Panc1 (cell line): Measurements from ENCODE around the gene MYO1E. TPM values are rescaled to one million over a fixed set of nuclear protein-coding genes. Genes with fewer than 3 reads are reported as not detected.

ENCODE experiments used
- ATAC-seq: fragments of 200-7000 bp; cut with Tn5 transposase; 2 replicates; pipeline ENCODE4 v1.9.1; 2020; ENCODE audit warnings: mild to moderate bottlenecking, moderate library complexity
- BruUV-seq: library from RNA; stranded (reverse); fragments of 400-500 nt; replicated peaks from 2 replicates; lab custom pipeline; 2021; lab: Mats Ljungman, UMichigan
- CTCF ChIA-PET: fragments of 300-600 bp; sonication (Branson Sonifier 250); formaldehyde crosslinking; loops from one replicate; lab custom pipeline; 2022; ENCODE audit warnings: antibody characterized with exemption; lab: Charles Lee
- POLR2A ChIA-PET: fragments of 300-600 bp; sonication (Branson Sonifier 250); formaldehyde crosslinking; loops from one replicate; lab custom pipeline; 2022; ENCODE audit warnings: antibody characterized with exemption; lab: Charles Lee
- DNase-seq: peaks from one replicate; pipeline ENCODE4 v3.0.0-alpha.2; 2010; ENCODE audit warnings: low read depth, low spot score
- H3K27ac ChIP-seq: 2 replicates; pipeline ENCODE4 v1.5.1; 2011; ENCODE audit warnings: mild to moderate bottlenecking, low read length, inconsistent platforms
- H3K27me3 ChIP-seq: fragments of 200-500 bp; sonication (Bioruptor generic); 2 replicates; pipeline ENCODE4 v1.6.0; 2014; ENCODE audit warnings: low read length, inconsistent platforms; ENCODE audit not compliant: control insufficient read depth, insufficient read depth
- H3K36me3 ChIP-seq: fragments of 200-500 bp; sonication (Bioruptor generic); 2 replicates; pipeline ENCODE4 v1.5.1; 2014; ENCODE audit warnings: inconsistent platforms, mild to moderate bottlenecking, low read length, moderate library complexity; ENCODE audit not compliant: control insufficient read depth, insufficient read depth
- H3K4me1 ChIP-seq: 2 replicates; pipeline ENCODE4 v1.5.1; 2011; ENCODE audit warnings: inconsistent platforms, mild to moderate bottlenecking, low read length, moderate library complexity; ENCODE audit not compliant: control insufficient read depth, insufficient read depth
- H3K4me3 ChIP-seq, 2 experiments: 2 replicates each; pipeline ENCODE4 v1.5.1; 2011 to 2012; ENCODE audit warnings: low read depth in 2 of 2, low read length in 2 of 2, mild to moderate bottlenecking in 2 of 2, inconsistent platforms in 1 of 2, moderate library complexity in 1 of 2
- H3K9me3 ChIP-seq: fragments of 200-500 bp; sonication (Bioruptor generic); 2 replicates; pipeline ENCODE4 v1.5.1; 2014; ENCODE audit warnings: low read depth, mild to moderate bottlenecking, inconsistent platforms, low read length, moderate library complexity; ENCODE audit not compliant: control insufficient read depth, insufficient read depth
- CTCF ChIP-seq: fragments of 450-650 bp; IDR thresholded peaks from 2 replicates; pipeline ENCODE4 v1.5.1; 2017; ENCODE audit warnings: mild to moderate bottlenecking
- POLR2AphosphoS5 ChIP-seq: IDR thresholded peaks from 2 replicates; pipeline ENCODE4 v1.6.1; 2012; ENCODE audit warnings: mild to moderate bottlenecking, low read depth, low read length, moderate library complexity
- SIN3A ChIP-seq: IDR thresholded peaks from 2 replicates; pipeline ENCODE4 v1.6.1; 2012; ENCODE audit warnings: low read depth, mild to moderate bottlenecking, low read length, moderate library complexity, borderline replicate concordance; ENCODE audit not compliant: insufficient read depth
- TCF7L2 ChIP-seq: IDR thresholded peaks from 2 replicates; pipeline ENCODE4 v1.6.1; 2011; ENCODE audit warnings: mild to moderate bottlenecking, low read depth, low read length, inconsistent platforms
- in situ Hi-C: cut with HindIII; loops from 2 replicates; pipeline ENCODE4 v1.10.0; 2016; ENCODE audit warnings: low sequenced_read_pairs, low pct_unique_long_range_greater_than_20kb
- intact Hi-C: fragments of 100-400 bp; cut with micrococcal nuclease; formaldehyde crosslinking; loops from one replicate; pipeline ENCODE4 v1.10.0; 2022; ENCODE audit not compliant: unreplicated experiment
- total RNA-seq: library from RNA; stranded (reverse); gene quantifications from one replicate; pipeline ENCODE4 v1.2.1, GENCODE V29; 2021; ENCODE audit not compliant: unreplicated experiment
- TF ChIP-seq, protein P1 (sequence below), 2 experiments: IDR thresholded peaks; 2 replicates each; pipeline ENCODE4 v1.6.1; 2011 to 2012; ENCODE audit warnings: low read depth in 2 of 2, control low read depth in 1 of 2, low read length in 1 of 2, mild to moderate bottlenecking in 1 of 2, moderate library complexity in 1 of 2; ENCODE audit not compliant: insufficient read depth in 1 of 2

The MYO1E gene
- total RNA-seq, 1 experiment from 2014 or later: 161 TPM

- H3K4me1 ChIP-seq: peaks cover 56% of the 10 kb centered on the region
- H3K9me3 ChIP-seq: no peaks in the 10 kb centered on the region
- no peaks in the 10 kb centered on the region for H3K36me3 ChIP-seq
- in situ Hi-C loops: no loop called here
- TF ChIP-seq POLR2AphosphoS5 (peak; percentile 75), SIN3A (no peak), CTCF (no peak), TCF7L2 (peak; percentile 89)
- TF ChIP-seq, protein P1, sequence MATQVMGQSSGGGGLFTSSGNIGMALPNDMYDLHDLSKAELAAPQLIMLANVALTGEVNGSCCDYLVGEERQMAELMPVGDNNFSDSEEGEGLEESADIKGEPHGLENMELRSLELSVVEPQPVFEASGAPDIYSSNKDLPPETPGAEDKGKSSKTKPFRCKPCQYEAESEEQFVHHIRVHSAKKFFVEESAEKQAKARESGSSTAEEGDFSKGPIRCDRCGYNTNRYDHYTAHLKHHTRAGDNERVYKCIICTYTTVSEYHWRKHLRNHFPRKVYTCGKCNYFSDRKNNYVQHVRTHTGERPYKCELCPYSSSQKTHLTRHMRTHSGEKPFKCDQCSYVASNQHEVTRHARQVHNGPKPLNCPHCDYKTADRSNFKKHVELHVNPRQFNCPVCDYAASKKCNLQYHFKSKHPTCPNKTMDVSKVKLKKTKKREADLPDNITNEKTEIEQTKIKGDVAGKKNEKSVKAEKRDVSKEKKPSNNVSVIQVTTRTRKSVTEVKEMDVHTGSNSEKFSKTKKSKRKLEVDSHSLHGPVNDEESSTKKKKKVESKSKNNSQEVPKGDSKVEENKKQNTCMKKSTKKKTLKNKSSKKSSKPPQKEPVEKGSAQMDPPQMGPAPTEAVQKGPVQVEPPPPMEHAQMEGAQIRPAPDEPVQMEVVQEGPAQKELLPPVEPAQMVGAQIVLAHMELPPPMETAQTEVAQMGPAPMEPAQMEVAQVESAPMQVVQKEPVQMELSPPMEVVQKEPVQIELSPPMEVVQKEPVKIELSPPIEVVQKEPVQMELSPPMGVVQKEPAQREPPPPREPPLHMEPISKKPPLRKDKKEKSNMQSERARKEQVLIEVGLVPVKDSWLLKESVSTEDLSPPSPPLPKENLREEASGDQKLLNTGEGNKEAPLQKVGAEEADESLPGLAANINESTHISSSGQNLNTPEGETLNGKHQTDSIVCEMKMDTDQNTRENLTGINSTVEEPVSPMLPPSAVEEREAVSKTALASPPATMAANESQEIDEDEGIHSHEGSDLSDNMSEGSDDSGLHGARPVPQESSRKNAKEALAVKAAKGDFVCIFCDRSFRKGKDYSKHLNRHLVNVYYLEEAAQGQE (IDR thresholded peaks at IDR 0.05; ENCODE audit: insufficient read depth in 1 of 2, low read depth in 2 of 2, low read length in 1 of 2): no peak
- peak overlapping the region; percentile 93 for H3K27ac ChIP-seq
- ATAC-seq: peak; percentile 96
- BruUV-seq: no TSS peak
- POLR2A ChIA-PET: interaction anchor here (0.7 to 1.8 kb wide), 4 partner anchors 15 to 89 kb away, joined by 3 to 9 read pairs (median 4); partner anchors contain the start of gene MYO1E
- peak overlapping the region in 1 of 2 experiments; percentile 33; a peak in 2 of 4 replicates for H3K4me3 ChIP-seq
- H3K27me3 ChIP-seq: no peaks in the 10 kb centered on the region
- intact Hi-C loops: no loop called here
- peak; percentile 80 for DNase-seq
- CTCF ChIA-PET: interaction anchor here (0.6 kb wide), 2 partner anchors 223 to 702 kb away, joined by 3 to 4 read pairs; no protein-coding TSS in a partner anchor
Measured at GRCh38 chr15:59283717-59284391, 88.8 kb downstream of the MYO1E start.

GRCh38 chr15:59282515-59283337, 89.9 kb downstream of the MYO1E start:
- ChIA-PET CTCF (no interaction called here), POLR2A (no interaction called here)
- intact Hi-C loops (no loop called here), in situ Hi-C loops (no loop called here)
- no peaks in the 10 kb centered on the region for H3K27me3 ChIP-seq
- DNase-seq (no peak), ATAC-seq (no peak; the same call in 1 of the 2 replicates)
- TF ChIP-seq SIN3A (no peak), CTCF (no peak), POLR2AphosphoS5 (no peak), TCF7L2 (no peak)
- TF ChIP-seq, protein P1 (IDR thresholded peaks at IDR 0.05; ENCODE audit: insufficient read depth in 1 of 2, low read depth in 2 of 2, low read length in 1 of 2): no peak
- no peak overlapping the region for H3K4me3 ChIP-seq
- BruUV-seq: no TSS peak
- no peaks in the 10 kb centered on the region for H3K36me3 ChIP-seq
- H3K27ac ChIP-seq: peak overlapping the region; percentile 93
- H3K9me3 ChIP-seq: no peaks in the 10 kb centered on the region
- H3K4me1 ChIP-seq: peaks cover 64% of the 10 kb centered on the region
